ENCODE results near the gene MRPS27. TPM values are rescaled to one million over a fixed set of nuclear protein-coding genes. Genes with fewer than 3 reads are reported as not detected.
A peak's percentile ranks its signal among the peaks of the same experiment; 100 is the strongest.

MRPS27 gene
- total RNA-seq, 1 donor from 2014 or later = 37.0 TPM

DNA sequence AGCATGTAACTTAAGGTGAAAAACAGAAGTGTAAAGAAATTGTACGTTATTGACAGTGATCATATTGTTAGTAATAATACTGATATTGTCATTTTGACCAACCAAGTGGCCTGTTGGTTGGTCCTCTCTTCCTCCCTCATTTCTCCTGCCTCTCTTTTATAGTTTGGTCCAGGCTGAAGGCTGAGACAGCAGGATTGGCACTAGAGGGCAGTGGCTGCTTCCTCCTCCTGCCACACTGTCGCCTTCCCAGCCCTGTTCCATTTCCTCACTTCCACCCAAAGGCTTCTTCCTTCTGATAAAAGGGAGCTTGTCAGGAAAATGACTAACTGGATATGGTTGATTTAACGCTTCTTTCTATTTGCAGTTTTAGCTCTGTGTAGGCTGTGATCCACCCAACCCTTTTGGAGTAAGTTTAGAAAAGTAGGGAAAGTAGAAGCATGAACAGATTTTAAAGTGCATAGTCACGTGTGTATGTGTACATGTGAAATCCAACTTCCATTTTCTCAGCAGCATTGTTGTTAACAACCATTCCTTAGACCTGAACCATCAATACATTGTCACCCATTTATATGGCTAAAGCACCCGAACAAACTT is 35.8 kb upstream of the MRPS27 start:
- H3K79me2 ChIP-seq (ENCODE audit: insufficient read depth, low read length) = no peaks in the 10 kb centered on the region
- no peaks in the 10 kb centered on the region for H3K4me1 ChIP-seq (ENCODE audit: insufficient read depth, low read length)
- peaks cover 8% of the 10 kb centered on the region for H3K36me3 ChIP-seq (ENCODE audit: insufficient read depth, low read length)
- H3K27ac ChIP-seq (ENCODE audit: low read depth, low read length) = no peak overlapping the region
- H3K27me3 ChIP-seq (ENCODE audit: insufficient read depth, low read length) = no peaks in the 10 kb centered on the region
- H3K4me3 Mint-ChIP-seq (ENCODE audit: unreplicated experiment) = no peak overlapping the region
- H3K36me3 Mint-ChIP-seq (ENCODE audit: low read depth, unreplicated experiment) = peaks cover 4% of the 10 kb centered on the region
- no peak overlapping the region for H3K4me2 ChIP-seq (ENCODE audit: low read length)
- no peak overlapping the region for H3K27ac Mint-ChIP-seq (ENCODE audit: unreplicated experiment)
- H3K4me3 ChIP-seq (ENCODE audit: insufficient read depth, low read depth, low read length) = no peak overlapping the region
- peak; percentile 37 for TF ChIP-seq CTCF (IDR thresholded peaks at IDR 0.05; ENCODE audit: insufficient read depth, low read depth, low read length)
- TF ChIP-seq EZH2 (IDR thresholded peaks at IDR 0.05; ENCODE audit: insufficient read depth, low read length) = no peak
- no peaks in the 10 kb centered on the region for H3K9me3 ChIP-seq (ENCODE audit: insufficient read depth, low read depth, low read length)
- H3K27me3 Mint-ChIP-seq (ENCODE audit: low read depth, unreplicated experiment) = no peaks in the 10 kb centered on the region
- H2AFZ ChIP-seq (ENCODE audit: low read depth, low read length) = no peak overlapping the region
- no peaks in the 10 kb centered on the region for H4K20me1 ChIP-seq (ENCODE audit: insufficient read depth, low read length)
- H3K9ac ChIP-seq (ENCODE audit: low read length) = no peak overlapping the region
- no peak for DNase-seq (ENCODE audit: low read depth)
- FAIRE-seq = peak; percentile 95
- H3K4me1 Mint-ChIP-seq (ENCODE audit: low read depth, unreplicated experiment) = no peaks in the 10 kb centered on the region
- H3K9me3 Mint-ChIP-seq (ENCODE audit: unreplicated experiment) = no peaks in the 10 kb centered on the region

GRCh38 chr5:72353046-72353445 is 33.0 kb upstream of the MRPS27 start:
- Mint-ChIP-seq H3K27ac (ENCODE audit: unreplicated experiment) (no peak overlapping the region), H3K36me3 (ENCODE audit: low read depth, unreplicated experiment) (no peaks in the 10 kb centered on the region), H3K4me1 (ENCODE audit: low read depth, unreplicated experiment) (peaks cover 8% of the 10 kb centered on the region), H3K27me3 (ENCODE audit: low read depth, unreplicated experiment) (no peaks in the 10 kb centered on the region), H3K9me3 (ENCODE audit: unreplicated experiment) (no peaks in the 10 kb centered on the region), H3K4me3 (ENCODE audit: unreplicated experiment) (no peak overlapping the region)
- no peak overlapping the region for H3K9ac ChIP-seq (ENCODE audit: low read length)
- no peaks in the 10 kb centered on the region for H3K9me3 ChIP-seq (ENCODE audit: insufficient read depth, low read depth, low read length)
- peaks cover 5% of the 10 kb centered on the region for H3K4me1 ChIP-seq (ENCODE audit: insufficient read depth, low read length)
- no peaks in the 10 kb centered on the region for H4K20me1 ChIP-seq (ENCODE audit: insufficient read depth, low read length)
- no peak overlapping the region for H2AFZ ChIP-seq (ENCODE audit: low read depth, low read length)
- no peaks in the 10 kb centered on the region for H3K79me2 ChIP-seq (ENCODE audit: insufficient read depth, low read length)
- no peak overlapping the region for H3K27ac ChIP-seq (ENCODE audit: low read depth, low read length)
- no peaks in the 10 kb centered on the region for H3K36me3 ChIP-seq (ENCODE audit: insufficient read depth, low read length)
- no peak for TF ChIP-seq EZH2 (IDR thresholded peaks at IDR 0.05; ENCODE audit: insufficient read depth, low read length)
- TF ChIP-seq CTCF (IDR thresholded peaks at IDR 0.05; ENCODE audit: insufficient read depth, low read depth, low read length) = no peak
- FAIRE-seq = peak; percentile 41
- no peak overlapping the region for H3K4me2 ChIP-seq (ENCODE audit: low read length)
- peak; percentile 54 for DNase-seq (ENCODE audit: low read depth)
- no peaks in the 10 kb centered on the region for H3K27me3 ChIP-seq (ENCODE audit: insufficient read depth, low read length)
- H3K4me3 ChIP-seq (ENCODE audit: insufficient read depth, low read depth, low read length) = no peak overlapping the region

- no peak overlapping the region for H3K4me2 ChIP-seq (ENCODE audit: low read length)
- no peak overlapping the region for H3K27ac ChIP-seq (ENCODE audit: low read depth, low read length)
- no peaks in the 10 kb centered on the region for H3K27me3 ChIP-seq (ENCODE audit: insufficient read depth, low read length)
- H3K9me3 ChIP-seq (ENCODE audit: insufficient read depth, low read depth, low read length) = no peaks in the 10 kb centered on the region
- DNase-seq (ENCODE audit: low read depth) (no peak), FAIRE-seq (peak; percentile 34)
- no peak for TF ChIP-seq EZH2 (IDR thresholded peaks at IDR 0.05; ENCODE audit: insufficient read depth, low read length)
- TF ChIP-seq CTCF (IDR thresholded peaks at IDR 0.05; ENCODE audit: insufficient read depth, low read depth, low read length) = no peak
- no peak overlapping the region for H3K4me3 ChIP-seq (ENCODE audit: insufficient read depth, low read depth, low read length)
- Mint-ChIP-seq H3K27me3 (ENCODE audit: low read depth, unreplicated experiment) (no peaks in the 10 kb centered on the region), H3K4me1 (ENCODE audit: low read depth, unreplicated experiment) (peaks cover 11% of the 10 kb centered on the region), H3K9me3 (ENCODE audit: unreplicated experiment) (no peaks in the 10 kb centered on the region), H3K36me3 (ENCODE audit: low read depth, unreplicated experiment) (no peaks in the 10 kb centered on the region), H3K27ac (ENCODE audit: unreplicated experiment) (no peak overlapping the region), H3K4me3 (ENCODE audit: unreplicated experiment) (no peak overlapping the region)
- no peaks in the 10 kb centered on the region for H3K79me2 ChIP-seq (ENCODE audit: insufficient read depth, low read length)
- no peak overlapping the region for H3K9ac ChIP-seq (ENCODE audit: low read length)
- H3K36me3 ChIP-seq (ENCODE audit: insufficient read depth, low read length) = no peaks in the 10 kb centered on the region
- no peak overlapping the region for H2AFZ ChIP-seq (ENCODE audit: low read depth, low read length)
- H3K4me1 ChIP-seq (ENCODE audit: insufficient read depth, low read length) = peaks cover 7% of the 10 kb centered on the region
- no peaks in the 10 kb centered on the region for H4K20me1 ChIP-seq (ENCODE audit: insufficient read depth, low read length)
Observed at GRCh38 chr5:72352616-72353015, 32.6 kb upstream of the MRPS27 start.
